Natural killer cell (primary cell): Measurements from ENCODE around the gene FMO5. TPM values are rescaled to one million over a fixed set of nuclear protein-coding genes. Genes with fewer than 3 reads are reported as not detected.
A peak's percentile ranks its signal among the peaks of the same experiment; 100 is the strongest.
"Not testable (repeated sequence)": the region's sequence is repeated elsewhere in the genome, so short reads cannot be mapped to it uniquely, and the experiment has no call there.

Experiments
- ATAC-seq, 3 donors: fragments of 150-1000 bp in 2 of 3; fragments of 200-7000 bp in 1 of 3; cut with Tn5 transposase; 1 replicate in 1 of 3; 2 replicates in 2 of 3; pipeline ENCODE4 v1.10.0; 2021; ENCODE audit warnings: mild to moderate bottlenecking in 2 of 3, moderate library complexity in 2 of 3
- DNase-seq, 2 donors: peaks; one replicate each; pipeline versions ENCODE4 v3.0.0 to v3.0.0-alpha.2; 2013 to 2021; ENCODE audit warnings: mixed read lengths in 1 of 2
- H3K27ac ChIP-seq: one replicate; pipeline ENCODE4 v1.5.1; 2013; ENCODE audit warnings: mild to moderate bottlenecking, low read length
- H3K27me3 ChIP-seq: one replicate; pipeline ENCODE4 v1.6.1; 2013; ENCODE audit warnings: low read length; ENCODE audit not compliant: control insufficient read depth, insufficient read depth
- H3K36me3 ChIP-seq: one replicate; pipeline ENCODE4 v1.6.1; 2013; ENCODE audit warnings: low read length; ENCODE audit not compliant: control insufficient read depth, insufficient read depth
- H3K4me1 ChIP-seq: one replicate; pipeline ENCODE4 v1.6.1; 2013; ENCODE audit warnings: low read length; ENCODE audit not compliant: control insufficient read depth, insufficient read depth
- H3K4me3 ChIP-seq: one replicate; pipeline ENCODE4 v1.5.1; 2013; ENCODE audit warnings: low read length
- H3K9me3 ChIP-seq: one replicate; pipeline ENCODE4 v1.6.1; 2013; ENCODE audit warnings: low read length; ENCODE audit not compliant: control insufficient read depth, insufficient read depth
- H3K27ac Mint-ChIP-seq, 2 donors: one replicate each; pipeline ENCODE4 v1.8.0; 2022; ENCODE audit warnings: mild to moderate bottlenecking in 2 of 2, mixed read lengths in 2 of 2, moderate library complexity in 1 of 2
- H3K27me3 Mint-ChIP-seq, 2 donors: one replicate each; pipeline ENCODE4 v1.8.0; 2022; ENCODE audit warnings: low read depth in 2 of 2, mixed read lengths in 2 of 2
- H3K36me3 Mint-ChIP-seq: one replicate; pipeline ENCODE4 v1.8.0; 2022; ENCODE audit warnings: mixed read lengths
- H3K4me1 Mint-ChIP-seq, 2 donors: one replicate each; pipeline ENCODE4 v1.8.0; 2022; ENCODE audit warnings: mixed read lengths in 2 of 2
- H3K4me3 Mint-ChIP-seq: one replicate; pipeline ENCODE4 v1.8.0; 2022; ENCODE audit warnings: mild to moderate bottlenecking, moderate library complexity, mixed read lengths
- H3K9me3 Mint-ChIP-seq, 2 donors: one replicate each; pipeline ENCODE4 v1.8.0; 2022; ENCODE audit warnings: mixed read lengths in 2 of 2
- CTCF ChIP-seq: fragments of 200-600 bp; IDR thresholded peaks from one replicate; pipeline ENCODE4 v1.8.0; 2022; ENCODE audit warnings: antibody characterized with exemption
- WGBS: methylation state at CpG from one replicate; pipeline ENCODE4 v1.1.7; 2013; ENCODE audit warnings: missing lambda C conversion rate; ENCODE audit not compliant: insufficient coverage; 5-methylcytosine and 5-hydroxymethylcytosine counted together
- intact Hi-C: fragments of 100-400 bp; cut with micrococcal nuclease; formaldehyde crosslinking; loops from one replicate; pipeline ENCODE4 v1.14.2; 2022
- total RNA-seq, 4 donors: library from RNA; stranded (reverse); fragments of 120-200 nt in 1 of 4; gene quantifications; one replicate each; pipeline versions ENCODE4 v1.2.3 to v1.2.4, GENCODE V29; 2013 to 2022

The FMO5 gene
- total RNA-seq, 3 donors from 2014 or later (not counting 1 experiment from before 2014, with no cell fraction given) = 5.8 to 6.0 (median 6.0) TPM

- Histone ChIP-seq H3K27ac (peak within 1 kb of the TSS; percentile 53), H3K4me3 (peak within 1 kb of the TSS; percentile 84), H3K9me3 (no peaks in the 10 kb centered on the region), H3K4me1 (peaks cover 8% of the 10 kb centered on the region), H3K36me3 (no peaks in the 10 kb centered on the region), H3K27me3 (no peaks in the 10 kb centered on the region)
- Mint-ChIP-seq H3K27ac (peak within 1 kb of the TSS; percentile 81 to 89), H3K27me3 (peaks cover 0 to 8% of the 10 kb centered on the region in 2 donors), H3K4me1 (peaks cover 30 to 42% of the 10 kb centered on the region in 2 donors), H3K9me3 (no peaks in the 10 kb centered on the region), H3K4me3 (peak within 1 kb of the TSS; percentile 95), H3K36me3 (no peaks in the 10 kb centered on the region)
- WGBS = under 1% methylated on average over 82 of the region's 82 CpGs
- intact Hi-C loops = loop anchor here (1.0 to 10.0 kb wide), 2 partner anchors 70 to 1012 kb away; partner anchors contain the start of gene PRKAB2
- peak; percentile 78 for TF ChIP-seq CTCF
- DNase-seq (peak; percentile 92 to 97), ATAC-seq (peak; percentile 92 to 99 (median 93))
Measured at GRCh38 chr1:147242449-147243227, 17.5 kb upstream of the FMO5 start, which contains the start of gene CHD1L. Gene CHD1L, plus strand, starts transcription at chr1:147242684. Its CDS starts 20 bp downstream, at chr1:147242704.

DNA sequence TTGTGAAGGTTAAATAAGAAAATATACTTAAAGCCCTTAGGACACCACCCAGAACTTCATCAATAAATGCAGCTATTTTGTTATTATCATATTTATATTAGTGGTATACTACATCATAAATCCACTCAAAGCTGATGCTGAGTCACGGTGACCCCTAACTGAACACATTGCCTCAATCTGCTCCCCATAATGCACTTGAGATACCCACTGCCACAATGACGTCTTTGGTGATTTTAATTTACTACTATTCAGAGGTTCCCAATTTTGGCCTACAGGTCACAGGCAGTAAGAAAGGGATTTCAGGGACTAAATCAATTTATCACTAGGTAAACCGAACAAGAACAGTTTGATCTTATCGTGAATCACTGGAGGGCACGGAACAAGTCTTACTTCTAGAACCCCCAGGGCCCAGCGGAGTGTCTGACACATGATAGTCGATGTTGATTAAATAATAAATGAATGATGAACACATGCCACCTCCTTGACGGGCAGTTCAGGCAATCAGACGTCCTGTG, 16.9 kb upstream of the FMO5 start:
- no peak for TF ChIP-seq CTCF
- H3K9me3 Mint-ChIP-seq = no peaks in the 10 kb centered on the region
- peaks cover 0 to 8% of the 10 kb centered on the region in 2 donors for H3K27me3 Mint-ChIP-seq
- ATAC-seq (no peak), DNase-seq (no peak)
- no peaks in the 10 kb centered on the region for H3K27me3 ChIP-seq
- H3K27ac Mint-ChIP-seq = peak overlapping the region; percentile 81 to 89
- H3K36me3 ChIP-seq = no peaks in the 10 kb centered on the region
- 24% methylated on average over 9 of the region's 9 CpGs for WGBS
- H3K9me3 ChIP-seq = no peaks in the 10 kb centered on the region
- intact Hi-C loops = loop anchor here (1.0 to 10.0 kb wide), 2 partner anchors 70 to 1013 kb away; partner anchors contain the start of gene PRKAB2
- no peaks in the 10 kb centered on the region for H3K36me3 Mint-ChIP-seq
- peak overlapping the region; percentile 95 for H3K4me3 Mint-ChIP-seq
- peak overlapping the region; percentile 84 for H3K4me3 ChIP-seq
- H3K4me1 Mint-ChIP-seq = peaks cover 24 to 35% of the 10 kb centered on the region in 2 donors
- H3K4me1 ChIP-seq = peaks cover 8% of the 10 kb centered on the region
- H3K27ac ChIP-seq = peak overlapping the region; percentile 41

DNA sequence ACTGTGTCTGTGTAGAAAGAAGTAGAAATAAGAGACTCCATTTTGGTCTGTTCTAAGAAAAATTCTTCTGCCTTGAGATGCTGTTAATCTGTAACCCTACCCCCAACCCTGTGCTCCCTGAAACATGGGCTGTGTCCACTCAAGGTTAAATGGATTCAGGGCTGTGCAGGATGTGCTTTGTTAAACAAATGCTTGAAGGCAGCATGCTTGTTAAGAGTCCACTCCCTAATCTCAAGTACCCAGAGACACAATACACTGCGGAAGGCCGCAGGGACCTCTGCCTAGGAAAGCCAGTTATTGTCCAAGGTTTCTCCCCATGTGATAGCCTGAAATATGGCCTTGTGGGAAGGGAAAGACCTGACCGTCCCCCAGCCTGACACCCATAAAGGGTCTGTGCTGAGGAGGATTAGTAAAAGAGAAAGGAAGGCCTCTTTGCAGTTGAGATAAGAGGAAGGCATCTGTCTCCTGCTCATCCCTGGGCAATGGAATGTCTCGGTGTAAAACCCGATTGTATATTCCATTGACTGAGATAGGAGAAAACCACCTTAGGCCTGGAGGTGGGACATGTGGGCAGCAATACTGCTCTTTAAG, 15.1 kb upstream of the FMO5 start:
- intact Hi-C loops = loop anchor here (10.0 kb wide), 1 partner anchor 1015 kb away; no protein-coding TSS in a partner anchor
- WGBS = 93% methylated on average over 3 of the region's 5 CpGs
- DNase-seq, H3K27me3 Mint-ChIP-seq, H3K27me3 ChIP-seq, H3K36me3 Mint-ChIP-seq, ATAC-seq, H3K9me3 Mint-ChIP-seq, H3K9me3 ChIP-seq, H3K27ac ChIP-seq, H3K4me1 ChIP-seq, H3K27ac Mint-ChIP-seq, H3K4me3 Mint-ChIP-seq, H3K4me3 ChIP-seq, H3K36me3 ChIP-seq: not testable (repeated sequence)
- peaks cover 21 to 23% of the 10 kb centered on the region in 2 donors for H3K4me1 Mint-ChIP-seq
